Activated CD8-positive, alpha-beta memory T cell treated with anti-CD3 and anti-CD28 coated beads for 48 hours (primary cell): ENCODE data around the gene NXPH1.

Experiments
- DNase-seq, 3 experiments: peaks; one replicate each; pipeline ENCODE4 v3.0.0-alpha.2; 2020; ENCODE audit warnings: low read depth in 2 of 3, low spot score in 2 of 3

NXPH1 gene

DNA sequence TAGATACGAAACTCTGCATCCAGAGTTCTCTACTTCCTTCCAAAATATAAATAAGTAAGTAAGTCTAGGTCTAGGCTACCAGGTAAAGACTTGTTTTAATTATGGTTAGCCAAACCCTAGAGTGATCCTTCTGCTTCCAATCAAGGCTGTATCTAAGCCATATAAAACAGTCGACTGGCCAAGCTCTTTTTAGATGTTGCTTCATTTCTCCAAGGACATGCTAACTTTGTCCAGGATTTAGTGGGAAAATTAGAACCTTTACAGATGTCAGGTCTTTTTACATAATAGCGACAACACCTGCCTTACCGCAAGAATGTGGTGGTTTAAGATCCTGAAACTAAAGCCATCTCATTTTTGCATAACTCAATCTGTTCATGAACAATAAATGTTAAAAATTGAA, 156.8 kb downstream of the NXPH1 start:
- no peak for DNase-seq

DNA sequence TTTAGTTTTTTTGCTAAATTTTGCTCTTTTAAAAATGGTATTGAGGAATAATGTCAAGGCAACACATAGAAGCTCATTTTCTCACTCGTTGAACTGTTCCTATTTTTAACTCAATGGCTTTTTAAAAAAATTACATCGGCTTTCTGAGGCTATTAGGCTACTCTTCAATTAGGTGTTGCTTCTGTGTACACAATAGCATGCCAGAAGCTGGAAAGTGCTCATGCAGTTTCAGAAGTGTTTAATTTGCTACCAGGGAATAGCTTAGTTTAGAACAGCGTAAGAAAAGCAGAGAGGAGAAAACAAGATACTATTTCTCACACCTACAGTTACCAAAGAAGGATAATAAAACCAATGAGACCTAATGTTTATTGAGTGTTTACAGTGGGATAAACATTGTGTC, 157.4 kb downstream of the NXPH1 start:
- no peak for DNase-seq

DNA sequence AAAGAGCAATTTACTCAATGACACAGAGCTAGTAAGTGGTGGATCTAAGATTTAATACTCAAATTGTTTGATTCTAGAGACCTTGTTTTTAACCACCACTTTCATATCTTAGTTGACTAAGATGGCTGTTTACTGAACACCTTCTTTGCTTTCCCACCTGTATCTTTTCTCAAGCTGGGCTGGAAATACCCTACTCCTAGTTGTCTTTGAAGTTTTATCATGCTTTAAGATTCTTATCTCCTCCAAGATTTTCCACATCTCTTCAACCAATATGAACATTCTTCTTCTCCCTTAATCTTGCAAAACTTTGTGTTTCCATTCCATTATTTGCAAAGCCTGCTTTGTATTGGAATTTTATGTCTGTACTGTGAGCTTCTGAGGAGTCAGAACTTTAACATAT, 157.9 kb downstream of the NXPH1 start:
- DNase-seq: no peak

DNA sequence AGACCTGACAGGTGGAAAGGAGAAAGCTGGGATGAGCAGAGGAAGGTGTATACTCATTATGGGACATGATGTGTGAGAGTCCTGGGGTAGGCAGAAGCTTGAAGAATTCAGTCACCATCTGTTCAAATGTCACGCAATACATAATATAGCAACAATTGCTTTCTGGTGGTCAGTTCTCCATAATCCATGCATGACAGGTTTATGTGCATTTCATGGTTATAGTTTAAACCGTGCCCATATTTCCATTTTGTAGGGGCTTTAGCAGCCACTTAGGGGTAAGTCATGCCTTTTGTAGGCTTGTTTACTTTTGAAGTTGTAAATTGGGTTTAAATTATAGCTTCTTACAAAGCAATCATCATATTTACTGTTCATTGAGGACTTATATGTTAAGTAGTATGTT, 158.8 kb downstream of the NXPH1 start:
- DNase-seq: no peak

DNA sequence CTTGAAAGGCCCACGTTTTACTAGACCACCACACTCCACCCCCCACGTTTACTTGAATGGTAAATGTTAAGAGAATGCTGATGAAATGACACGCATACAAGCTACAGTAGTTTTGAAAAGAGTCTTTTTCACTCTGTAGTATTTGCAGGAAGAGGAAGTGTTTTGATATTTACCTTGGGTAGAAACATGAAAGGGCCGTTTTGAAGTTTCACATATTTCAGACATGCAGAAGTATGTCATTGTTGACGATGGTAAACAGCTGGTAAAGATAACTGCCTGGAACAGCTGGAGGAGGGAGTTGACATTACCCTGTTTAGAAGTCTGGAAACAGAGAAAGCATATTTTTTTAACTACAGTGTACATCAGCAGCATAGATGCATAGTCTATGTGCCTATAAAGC, 160.7 kb downstream of the NXPH1 start:
- DNase-seq: no peak

DNA sequence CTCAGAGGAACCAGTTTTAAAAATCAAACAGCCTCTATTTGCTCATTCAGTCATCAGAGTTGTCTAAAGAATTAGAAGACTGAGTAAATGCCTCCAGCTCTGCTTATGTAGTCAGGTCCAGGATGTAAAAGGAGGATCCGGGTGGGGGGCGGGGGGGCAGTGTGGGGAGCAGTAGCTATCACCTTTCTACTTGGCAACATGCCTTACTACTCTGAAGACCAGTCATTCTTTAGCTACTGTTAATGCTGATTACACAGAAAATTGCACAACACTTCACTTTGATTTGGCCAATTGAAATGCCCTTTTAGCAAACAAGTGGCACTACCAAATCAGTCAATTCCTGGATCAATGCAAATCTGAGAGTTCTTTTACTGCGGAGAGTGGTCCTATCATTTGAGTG, 164.2 kb downstream of the NXPH1 start:
- DNase-seq: no peak

DNA sequence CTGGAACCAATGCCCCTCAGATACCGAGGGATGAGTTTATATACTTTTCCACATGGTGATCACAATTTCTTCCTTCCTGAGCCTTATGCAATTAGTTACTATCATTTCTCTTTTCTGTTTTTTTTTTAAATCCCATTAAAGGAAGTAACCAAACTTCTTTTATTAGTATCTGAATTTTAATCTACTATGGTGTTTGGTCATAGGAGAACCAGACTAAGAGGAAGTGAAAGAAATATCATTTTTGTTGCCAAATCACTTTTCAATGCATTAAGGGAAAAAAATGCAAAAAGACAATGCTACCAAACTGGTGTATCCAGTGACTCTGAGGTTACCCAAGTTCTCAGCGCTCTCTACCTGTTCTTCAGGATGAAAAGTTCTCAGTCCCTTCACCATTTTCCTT, 167.7 kb downstream of the NXPH1 start:
- no peak for DNase-seq

DNA sequence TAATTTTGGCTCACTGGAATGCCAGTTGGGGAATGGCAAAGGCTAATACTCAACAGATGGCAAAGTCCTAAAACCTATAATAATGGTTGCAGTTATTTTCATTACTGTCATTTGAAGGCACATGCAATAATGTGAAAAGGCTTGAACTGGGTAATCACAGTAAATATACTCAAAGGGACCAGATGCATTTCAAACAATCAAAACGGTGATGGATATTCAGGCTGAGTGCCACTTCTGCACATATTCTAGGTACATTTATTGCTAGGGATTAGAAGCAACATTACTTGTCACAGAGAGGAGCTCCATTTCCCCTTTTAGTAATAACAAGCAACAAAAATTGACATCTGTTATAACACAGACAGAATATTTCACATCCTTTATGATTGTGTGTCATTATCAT, 171.8 kb downstream of the NXPH1 start:
- no peak for DNase-seq

DNA sequence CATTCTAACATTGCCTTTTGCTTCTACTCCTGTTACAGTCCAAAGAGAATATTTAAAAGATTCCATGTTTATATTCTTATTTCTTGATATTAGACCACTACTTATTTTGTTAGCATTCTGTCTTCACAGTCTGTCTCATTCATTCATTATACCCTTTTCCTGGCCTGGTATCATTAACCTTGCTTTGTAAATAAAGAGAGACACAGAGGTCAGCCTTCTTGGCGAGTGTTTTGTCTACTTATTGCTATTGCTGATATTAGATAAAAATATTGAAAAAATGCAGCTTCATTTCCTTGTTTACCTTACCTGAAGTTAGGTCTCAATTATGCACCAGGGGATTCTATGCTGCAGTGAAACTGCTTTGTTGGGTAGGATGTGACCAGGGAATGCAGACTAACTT, 179.2 kb downstream of the NXPH1 start:
- DNase-seq: no peak

DNA sequence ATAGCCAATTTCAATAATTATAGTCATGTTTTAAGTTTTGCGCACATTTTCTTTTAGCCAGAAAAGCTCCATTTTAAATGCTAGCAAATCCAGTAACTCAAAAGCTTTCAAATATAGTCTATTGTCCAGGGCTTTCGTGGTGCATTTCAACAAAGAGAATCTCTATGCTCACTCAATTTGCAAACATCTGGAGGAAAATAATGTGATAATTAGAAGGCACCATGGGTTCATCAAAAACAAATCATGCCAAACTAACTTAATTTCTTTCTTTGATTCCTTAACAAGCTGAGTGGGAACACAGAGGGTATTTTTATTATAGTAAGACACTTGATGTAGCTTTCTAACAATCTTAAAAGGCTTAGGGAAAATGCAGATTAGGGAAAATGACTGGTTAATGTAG, 179.8 kb downstream of the NXPH1 start:
- DNase-seq: no peak

DNA sequence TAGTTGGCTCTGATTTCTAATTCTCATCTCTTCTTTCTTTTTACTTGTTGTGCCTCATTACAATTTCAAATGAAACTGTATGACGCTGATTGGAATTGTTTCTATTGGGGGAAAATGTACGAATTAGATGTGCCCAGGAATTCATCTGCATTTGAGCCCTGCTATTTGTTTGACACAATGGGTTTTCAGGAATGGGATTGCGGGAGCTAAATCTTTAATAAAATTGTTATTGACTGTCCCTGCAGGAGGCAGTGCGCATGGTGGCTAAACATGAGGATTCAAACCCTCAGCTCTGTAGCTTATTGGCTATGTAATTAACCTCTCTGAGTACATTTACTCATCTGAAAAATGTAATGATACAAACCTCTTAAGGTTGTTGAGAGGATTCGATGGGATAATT, 181.6 kb downstream of the NXPH1 start:
- no peak for DNase-seq

DNA sequence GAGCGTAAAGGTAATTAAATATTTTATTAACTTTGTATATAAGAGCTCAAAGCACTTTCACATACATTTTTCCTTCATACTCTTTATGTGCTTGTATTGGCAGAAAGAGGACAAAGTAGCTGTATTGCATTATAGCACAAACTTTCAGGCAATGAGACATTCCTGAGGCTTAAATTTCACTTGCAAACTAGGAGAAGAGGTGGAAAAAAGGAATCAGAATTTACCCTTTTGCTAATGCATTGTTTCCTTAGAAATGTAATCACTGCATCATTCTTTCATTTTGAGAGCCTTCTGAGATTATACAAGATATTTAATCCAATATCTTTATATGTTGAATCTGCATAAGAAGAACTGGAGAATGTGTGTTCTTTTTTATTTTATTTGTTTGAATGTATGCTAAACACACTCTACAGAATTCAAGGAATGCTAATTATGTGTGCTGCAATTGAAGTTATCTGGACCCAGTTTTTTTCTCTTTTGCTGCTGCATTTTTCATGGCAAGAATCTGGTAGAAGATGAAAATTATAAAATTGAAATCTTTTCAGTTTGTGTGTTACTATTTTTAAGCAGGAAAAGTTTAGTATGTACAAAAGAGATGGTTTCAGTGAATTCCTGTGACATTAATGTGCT, 185.1 kb downstream of the NXPH1 start:
- DNase-seq: no peak

DNA sequence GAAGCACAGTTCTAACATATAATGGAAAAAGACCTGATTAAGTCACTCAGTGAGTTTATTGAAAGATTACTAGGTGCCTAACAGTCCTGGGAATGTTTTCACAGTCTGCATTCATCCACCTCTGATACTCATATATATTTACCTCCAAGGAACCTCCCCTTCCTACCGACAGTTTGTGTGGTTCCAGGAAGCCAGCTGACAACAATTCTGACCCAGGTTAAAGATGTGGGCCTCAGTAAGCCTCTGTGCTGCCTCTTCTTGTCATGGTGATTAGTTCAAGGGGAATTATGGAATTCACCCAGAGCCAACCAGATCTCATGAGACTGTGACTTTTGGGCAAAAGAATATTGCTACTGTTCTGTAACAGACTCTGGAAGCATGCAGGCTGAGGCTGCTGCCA, 186.8 kb downstream of the NXPH1 start:
- DNase-seq: no peak

DNA sequence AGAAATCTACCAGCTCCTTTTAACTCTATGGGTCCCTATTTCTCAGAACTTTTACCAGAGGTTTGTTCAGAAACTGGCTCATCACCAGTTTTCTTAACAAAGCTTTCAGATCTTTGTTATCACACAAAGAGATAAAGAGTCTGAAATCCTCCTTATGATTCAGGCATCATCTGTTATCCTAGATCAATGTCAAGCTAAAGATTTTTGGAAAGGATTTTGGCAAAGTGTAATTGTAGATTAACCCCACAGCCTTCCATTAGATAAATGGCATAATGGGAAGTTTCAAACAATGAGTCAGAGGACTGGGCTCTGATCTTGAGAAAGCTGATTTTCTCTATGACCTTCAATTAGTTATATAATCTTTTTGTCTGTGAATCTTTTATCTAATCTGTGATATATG, 192.2 kb downstream of the NXPH1 start:
- DNase-seq: no peak

DNA sequence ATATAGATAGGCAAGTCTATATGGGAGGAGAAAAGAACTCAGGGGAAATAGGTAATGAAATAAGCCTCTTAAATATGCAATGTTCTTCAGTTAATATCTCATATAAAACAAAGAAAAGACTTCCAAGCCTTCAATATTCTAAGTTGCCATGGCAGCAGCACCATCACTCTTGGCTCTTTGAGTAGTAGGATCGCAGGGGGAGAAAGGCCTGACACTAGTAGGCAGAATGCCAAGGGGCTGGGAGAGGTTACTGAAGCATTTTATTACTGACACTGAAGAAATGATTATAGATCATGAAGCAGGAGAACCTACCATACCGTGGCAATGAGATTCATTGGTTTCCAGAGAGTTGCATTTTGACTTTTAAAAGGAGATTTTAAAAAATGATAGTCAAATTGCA, 193.9 kb downstream of the NXPH1 start:
- no peak for DNase-seq

DNA sequence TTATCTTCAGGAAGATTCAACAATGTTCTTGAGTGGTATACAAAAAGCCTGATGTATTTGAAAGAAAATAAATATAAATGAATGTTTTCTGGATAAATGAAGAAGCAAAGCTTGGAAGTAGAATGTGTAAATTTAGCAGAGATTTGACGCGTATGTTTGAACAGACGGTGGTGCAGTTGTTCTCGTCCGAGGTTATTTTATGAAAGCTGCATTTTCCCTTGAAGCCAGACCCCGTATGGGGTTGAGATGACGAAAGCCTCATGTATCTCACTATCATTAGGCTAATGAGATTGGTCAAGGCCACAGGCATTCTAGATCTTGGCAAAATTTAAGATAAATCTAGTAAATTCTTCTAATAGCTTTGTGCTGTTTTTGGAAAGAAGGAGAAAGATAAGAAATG, 195.2 kb downstream of the NXPH1 start:
- no peak for DNase-seq

DNA sequence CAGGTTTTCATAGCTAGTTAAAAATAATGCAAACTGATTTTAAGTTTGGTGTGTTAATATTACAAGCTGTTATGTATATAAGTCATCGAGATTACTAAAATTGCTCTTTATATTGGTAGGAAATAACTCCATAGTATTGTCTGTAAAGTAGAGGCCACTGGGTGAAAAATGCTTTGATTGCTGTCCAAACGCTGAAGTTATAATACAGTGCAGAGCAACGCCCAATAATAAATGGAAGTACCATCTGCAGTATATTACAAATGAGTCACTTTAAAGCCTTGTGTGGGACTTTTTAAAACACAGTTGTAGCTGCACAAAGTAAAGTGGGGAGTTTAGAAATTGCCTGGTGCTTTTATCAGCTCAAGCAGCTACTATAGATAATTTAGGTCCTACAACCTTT, 196.1 kb downstream of the NXPH1 start:
- no peak for DNase-seq

DNA sequence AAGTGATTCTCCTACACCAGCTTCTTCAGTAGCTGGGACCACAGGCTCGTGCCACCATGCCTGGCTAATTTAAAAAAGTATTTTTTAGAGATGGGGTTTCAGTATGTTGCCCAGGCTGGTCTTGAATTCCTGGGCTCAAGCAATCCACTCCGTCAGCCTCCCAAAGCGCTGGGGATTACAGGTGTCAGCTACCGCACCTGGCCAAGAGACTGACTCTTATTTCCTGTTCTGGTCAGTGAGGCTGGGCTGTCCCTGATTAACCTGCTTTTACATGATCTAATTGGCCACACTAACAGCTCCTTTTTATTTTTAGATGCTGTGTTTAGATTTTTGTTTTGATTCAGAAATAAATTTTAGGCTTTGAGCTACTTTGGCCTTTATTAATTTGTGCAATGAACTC, 203.9 kb downstream of the NXPH1 start:
- DNase-seq: no peak

DNA sequence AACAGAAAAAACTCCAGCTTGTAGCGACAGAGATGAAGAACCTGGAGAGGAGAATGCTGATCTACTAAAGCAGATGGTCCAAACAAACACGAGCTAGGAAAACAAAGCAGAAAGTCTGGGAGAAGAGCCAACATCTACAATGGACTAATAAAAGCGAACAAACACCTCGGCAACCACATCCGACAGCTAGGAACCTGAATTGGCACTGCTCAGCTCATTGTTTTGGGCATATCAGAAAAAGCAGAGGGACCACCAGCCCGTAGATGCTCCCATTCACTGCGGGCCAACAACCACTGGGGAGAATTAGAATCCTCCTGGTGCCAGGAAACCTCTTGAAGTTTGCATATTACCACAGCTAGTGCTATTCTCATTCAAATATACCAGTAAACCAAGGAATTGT, 204.7 kb downstream of the NXPH1 start:
- no peak for DNase-seq

DNA sequence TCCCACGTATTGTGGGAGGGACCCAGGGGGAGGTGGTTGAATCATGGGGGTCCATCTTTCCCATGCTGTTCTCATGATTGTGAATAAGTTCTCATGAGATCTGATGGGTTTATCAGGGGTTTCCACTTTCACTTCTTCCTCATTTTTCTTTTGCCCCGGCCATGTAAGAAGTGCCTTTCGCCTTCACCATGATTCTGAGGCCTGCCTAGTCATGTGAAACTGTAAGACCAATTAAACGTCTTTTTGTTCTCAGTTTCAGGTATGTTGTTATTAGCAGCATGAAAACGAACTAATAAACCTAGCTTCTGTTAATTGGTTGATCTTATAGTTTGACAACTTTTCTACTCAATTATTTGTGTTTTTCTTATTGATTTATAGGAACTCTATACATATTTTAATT, 206.3 kb downstream of the NXPH1 start:
- no peak for DNase-seq

DNA sequence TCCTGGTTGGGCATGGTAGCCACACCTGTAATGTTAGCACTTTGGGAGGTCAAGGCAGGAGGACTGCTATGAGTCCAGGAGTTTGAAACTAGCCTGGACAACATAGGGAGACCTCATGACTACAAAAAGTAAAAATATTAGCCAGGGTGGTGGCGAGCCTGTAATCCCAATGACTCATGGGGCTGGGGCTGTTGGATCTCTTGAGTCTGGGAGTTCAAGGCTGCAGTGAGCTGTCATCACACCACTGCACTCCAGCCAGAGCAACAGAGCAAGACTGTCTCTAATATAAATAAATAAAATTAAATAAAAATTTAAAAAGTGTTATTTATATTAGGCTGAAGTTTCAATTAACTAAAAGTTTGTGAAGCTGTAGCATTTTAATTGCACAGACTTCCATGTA, 207.3 kb downstream of the NXPH1 start:
- DNase-seq: no peak

DNA sequence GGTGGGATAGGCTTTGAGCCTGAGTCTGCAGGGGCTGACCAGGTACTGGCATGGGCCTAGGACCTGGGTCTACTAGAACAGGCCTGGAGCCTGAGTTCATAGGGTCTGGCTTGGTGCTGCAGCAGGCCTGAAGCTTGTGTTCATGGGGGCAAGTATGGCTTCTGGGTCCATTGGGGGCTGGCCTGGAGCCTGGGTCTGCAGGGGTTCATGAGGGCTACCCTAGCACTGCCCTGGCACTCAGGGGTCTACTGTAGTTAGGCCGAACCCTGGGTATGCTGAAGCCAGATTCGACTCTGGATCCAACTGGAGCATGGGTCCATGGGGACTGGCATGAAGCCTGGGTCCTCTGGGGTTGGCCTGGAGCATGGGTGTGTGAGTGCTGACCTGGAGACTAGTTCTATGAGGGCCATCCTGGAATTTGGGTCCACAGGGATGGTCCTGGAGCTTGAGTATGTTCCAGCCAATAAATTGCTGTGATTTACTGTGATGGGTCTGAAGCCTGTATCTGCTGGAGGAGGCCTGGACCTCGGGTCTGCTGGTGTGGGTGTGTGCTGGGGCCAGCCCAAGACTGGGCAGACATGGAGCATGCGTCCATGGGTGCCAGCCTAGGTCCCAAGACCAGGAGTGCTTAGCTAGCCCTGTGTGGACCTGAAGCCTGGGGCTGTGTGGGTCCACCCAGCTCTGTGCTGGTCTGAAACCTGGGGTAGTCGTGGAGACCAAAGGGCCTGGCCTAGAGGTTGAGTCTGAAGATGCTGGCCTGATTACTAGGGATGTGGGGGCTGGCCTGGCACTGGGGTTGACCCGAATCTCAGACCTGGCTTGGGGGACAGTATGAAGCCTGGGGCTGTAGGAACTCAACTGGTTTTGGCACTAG, 235.5 kb downstream of the NXPH1 start:
- DNase-seq: no peak

DNA sequence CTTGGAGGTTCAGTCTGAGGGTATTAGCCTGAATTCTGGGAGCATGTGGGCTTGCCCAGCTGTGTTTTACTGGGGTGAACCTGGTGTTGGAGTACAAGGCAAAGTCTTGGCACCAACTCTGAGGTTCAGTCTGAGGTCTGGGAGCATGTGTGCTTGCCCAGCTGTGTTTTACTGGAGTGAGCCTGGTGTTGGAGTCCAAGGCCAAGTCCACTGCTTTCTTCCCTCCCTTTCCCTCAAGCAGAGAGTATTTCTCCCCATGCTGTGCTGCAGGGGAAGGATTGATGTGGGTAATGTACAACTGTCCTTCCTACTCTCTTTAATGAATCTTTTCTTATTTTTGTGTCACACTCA, 236.1 kb downstream of the NXPH1 start:
- DNase-seq: no peak
